Smooth muscle cell (in vitro differentiated cells): ENCODE data around the gene DNAH7. TPM values are rescaled to one million over a fixed set of nuclear protein-coding genes. Genes with fewer than 3 reads are reported as not detected.

Source experiments
- DNase-seq: peaks from one replicate; lab custom pipeline; 2025; ENCODE audit not compliant: unreplicated experiment; lab: John Stamatoyannopoulos, UW
- H2AFZ ChIP-seq: fragments of 200-600 bp; sonication (generic); 2 replicates; pipeline ENCODE4 v1.6.0; 2016; ENCODE audit warnings: antibody characterized with exemption, low read depth, mild to moderate bottlenecking
- H3F3A ChIP-seq: fragments of 200-600 bp; sonication (generic); 2 replicates; pipeline ENCODE4 v1.6.0; 2017; ENCODE audit warnings: antibody characterized with exemption, low read depth
- H3K27ac ChIP-seq: fragments of 200-600 bp; sonication (generic); 2 replicates; pipeline ENCODE4 v1.5.1; 2016; ENCODE audit warnings: low read depth, mild to moderate bottlenecking
- H3K27me3 ChIP-seq: fragments of 200-600 bp; sonication (generic); 2 replicates; pipeline ENCODE4 v1.6.1; 2016; ENCODE audit warnings: low read depth, mild to moderate bottlenecking
- H3K36me3 ChIP-seq: fragments of 200-600 bp; sonication (generic); 2 replicates; pipeline ENCODE4 v1.5.1; 2016; ENCODE audit warnings: low read depth
- H3K4me1 ChIP-seq: fragments of 200-600 bp; sonication (generic); 2 replicates; pipeline ENCODE4 v1.5.1; 2016; ENCODE audit warnings: low read depth
- H3K4me2 ChIP-seq: fragments of 200-600 bp; sonication (generic); 2 replicates; pipeline ENCODE4 v1.6.0; 2016; ENCODE audit warnings: mild to moderate bottlenecking
- H3K4me3 ChIP-seq: fragments of 200-600 bp; sonication (generic); 2 replicates; pipeline ENCODE4 v1.5.1; 2016; ENCODE audit warnings: mild to moderate bottlenecking
- H3K79me2 ChIP-seq: fragments of 200-600 bp; sonication (generic); 2 replicates; pipeline ENCODE4 v1.6.0; 2016; ENCODE audit warnings: low read depth, mild to moderate bottlenecking
- H3K9ac ChIP-seq: fragments of 200-600 bp; sonication (generic); 2 replicates; pipeline ENCODE4 v1.6.0; 2016; ENCODE audit warnings: low read depth
- H3K9me3 ChIP-seq: fragments of 200-600 bp; sonication (generic); replicated peaks from 2 replicates; pipeline ENCODE4 v1.5.1; 2016; ENCODE audit warnings: low read depth
- H4K20me1 ChIP-seq: fragments of 200-600 bp; sonication (generic); 2 replicates; pipeline ENCODE4 v1.6.0; 2016; ENCODE audit warnings: low read depth
- CTCF ChIP-seq: fragments of 200-600 bp; sonication (generic); IDR thresholded peaks from 2 replicates; pipeline ENCODE4 v1.5.1; 2017; ENCODE audit warnings: borderline replicate concordance, mild to moderate bottlenecking, antibody characterized with exemption; ENCODE audit not compliant: insufficient read depth, poor library complexity, severe bottlenecking
- WGBS: methylation state at CpG from one replicate; pipeline ENCODE4 v1.1.7; 2016; ENCODE audit warnings: low lambda C conversion rate; 5-methylcytosine and 5-hydroxymethylcytosine counted together
- polyA plus RNA-seq: library from polyadenylated mRNA; unstranded; fragments of >200 nt; fragmentation: Nextera tagmentation; extraction: Ambion mirVana; gene quantifications from 2 replicates; pipeline ENCODE4 v1.2.1, GENCODE V29; 2016
- total RNA-seq: library from RNA; depleted of rRNA; stranded (reverse); fragments of >200 nt; gene quantifications from 2 replicates; pipeline ENCODE4 v1.2.3, GENCODE V29; 2014

The DNAH7 gene
- total and polyA plus RNA-seq, 2 experiments from 2014 or later, result 0.99 to 1.2 TPM

DNA sequence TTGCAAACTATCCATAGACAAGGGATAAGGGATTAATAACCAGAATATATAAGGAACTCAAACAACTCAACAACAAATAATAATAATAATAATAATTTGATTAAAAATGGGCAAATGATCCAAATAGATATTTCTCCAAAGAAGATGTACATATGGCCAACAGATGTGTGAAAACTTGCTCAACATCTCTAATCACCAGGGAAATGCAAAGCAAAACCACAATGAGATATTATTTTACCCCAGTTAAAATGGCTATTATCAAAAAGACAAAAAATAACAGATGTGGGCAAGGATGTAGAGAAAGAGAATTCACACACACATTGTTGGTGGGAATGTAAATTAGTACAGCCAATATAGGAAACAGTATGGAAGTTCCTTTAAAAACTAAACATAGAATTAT, 26.9 kb downstream of the DNAH7 start:
- Histone ChIP-seq H4K20me1 (no peaks in the 10 kb centered on the region), H3K4me2 (no peak overlapping the region), H3K9me3 (peaks cover 12% of the 10 kb centered on the region), H3K27ac (no peak overlapping the region), H3K79me2 (no peaks in the 10 kb centered on the region), H3F3A (no peaks in the 10 kb centered on the region), H3K9ac (no peak overlapping the region), H3K4me1 (no peaks in the 10 kb centered on the region), H3K4me3 (no peak overlapping the region), H3K36me3 (peaks cover 6% of the 10 kb centered on the region), H3K27me3 (no peaks in the 10 kb centered on the region), H2AFZ (no peak overlapping the region)
- no peak for TF ChIP-seq CTCF
- no peak for DNase-seq

GRCh38 chr2:196040218-196040617, 28.4 kb downstream of the DNAH7 start:
- no peak for DNase-seq
- TF ChIP-seq CTCF, result no peak
- Histone ChIP-seq H4K20me1 (no peaks in the 10 kb centered on the region), H3K36me3 (peaks cover 6% of the 10 kb centered on the region), H3K79me2 (no peaks in the 10 kb centered on the region), H3K9me3 (peaks cover 12% of the 10 kb centered on the region), H2AFZ (no peak overlapping the region), H3K27me3 (no peaks in the 10 kb centered on the region), H3K4me2 (no peak overlapping the region), H3K4me1 (no peaks in the 10 kb centered on the region), H3F3A (no peaks in the 10 kb centered on the region), H3K4me3 (no peak overlapping the region), H3K9ac (no peak overlapping the region), H3K27ac (no peak overlapping the region)

DNA sequence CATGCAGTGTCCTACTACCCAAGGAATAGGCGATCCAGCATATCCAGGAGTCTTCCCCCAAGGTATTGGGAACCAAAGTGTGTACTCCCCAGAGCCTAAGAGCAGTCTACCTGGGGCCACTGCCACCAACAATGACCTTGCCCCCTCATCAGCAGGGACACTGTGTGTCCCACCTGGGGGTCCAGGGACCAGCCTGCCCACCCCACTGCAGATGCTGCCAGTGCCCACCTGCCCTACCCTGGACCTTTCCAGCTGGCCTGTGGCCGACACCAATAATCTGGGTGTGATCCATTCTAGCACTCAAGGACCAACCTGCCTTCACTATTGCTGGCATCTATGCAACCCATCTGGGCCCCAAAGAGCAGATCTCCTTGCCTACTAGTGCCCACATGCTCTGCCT, 32.2 kb downstream of the DNAH7 start:
- H2AFZ ChIP-seq, result no peak overlapping the region
- peaks cover 6% of the 10 kb centered on the region for H3K36me3 ChIP-seq
- WGBS, result 90% methylated on average over 2 of the region's 2 CpGs
- no peaks in the 10 kb centered on the region for H3F3A ChIP-seq
- no peak for DNase-seq
- no peak for TF ChIP-seq CTCF
- no peak overlapping the region for H3K4me2 ChIP-seq
- H3K27ac ChIP-seq, result no peak overlapping the region
- H3K9ac ChIP-seq, result no peak overlapping the region
- H3K4me1 ChIP-seq, result no peaks in the 10 kb centered on the region
- no peak overlapping the region for H3K4me3 ChIP-seq
- no peaks in the 10 kb centered on the region for H3K79me2 ChIP-seq
- H3K9me3 ChIP-seq, result peaks cover 12% of the 10 kb centered on the region
- no peaks in the 10 kb centered on the region for H4K20me1 ChIP-seq
- no peaks in the 10 kb centered on the region for H3K27me3 ChIP-seq

- DNase-seq, result no peak
- H2AFZ ChIP-seq, result no peak overlapping the region
- H4K20me1 ChIP-seq, result no peaks in the 10 kb centered on the region
- TF ChIP-seq CTCF, result no peak
- no peaks in the 10 kb centered on the region for H3K4me1 ChIP-seq
- H3K27me3 ChIP-seq, result no peaks in the 10 kb centered on the region
- H3K9ac ChIP-seq, result no peak overlapping the region
- H3K79me2 ChIP-seq, result no peaks in the 10 kb centered on the region
- no peak overlapping the region for H3K4me3 ChIP-seq
- H3K27ac ChIP-seq, result no peak overlapping the region
- no peaks in the 10 kb centered on the region for H3K9me3 ChIP-seq
- no peak overlapping the region for H3K4me2 ChIP-seq
- 76% methylated on average over 2 of the region's 2 CpGs for WGBS
- no peaks in the 10 kb centered on the region for H3F3A ChIP-seq
- H3K36me3 ChIP-seq, result no peaks in the 10 kb centered on the region
These were observed 50.6 kb downstream of the DNAH7 start for GRCh38 chr2:196018037-196018436.
